MM.1S (cell line): ENCODE measurements around the gene INPP5F.
"Not testable (repeated sequence)": the region's sequence is repeated elsewhere in the genome, so short reads cannot be mapped to it uniquely, and the experiment has no call there.

Experiments used
- DNase-seq: peaks from one replicate; pipeline ENCODE4 v3.0.0-alpha.2; 2015
- H2AFZ ChIP-seq: fragments of 300-600 bp; sonication (generic); 2 replicates; pipeline ENCODE4 v1.6.0; 2016; ENCODE audit warnings: antibody characterized with exemption, low read length
- H3F3A ChIP-seq: fragments of 300-600 bp; sonication (generic); 2 replicates; pipeline ENCODE4 v1.6.1; 2016; ENCODE audit warnings: mild to moderate bottlenecking, antibody characterized with exemption, low read length, moderate library complexity, mixed read lengths; ENCODE audit not compliant: insufficient read depth
- H3K27ac ChIP-seq: fragments of 300-600 bp; sonication (generic); 2 replicates; pipeline ENCODE4 v1.5.1; 2016; ENCODE audit warnings: mild to moderate bottlenecking, low read length
- H3K27me3 ChIP-seq: fragments of 300-600 bp; sonication (generic); replicated peaks from 2 replicates; pipeline ENCODE4 v1.6.0; 2016; ENCODE audit warnings: low read length; ENCODE audit not compliant: insufficient read depth
- H3K36me3 ChIP-seq: fragments of 300-600 bp; sonication (generic); replicated peaks from 2 replicates; pipeline ENCODE4 v1.6.1; 2016; ENCODE audit warnings: mild to moderate bottlenecking, low read length, mixed read lengths; ENCODE audit not compliant: insufficient read depth
- H3K4me1 ChIP-seq: fragments of 300-600 bp; sonication (generic); 2 replicates; pipeline ENCODE4 v1.6.1; 2016; ENCODE audit warnings: low read length, mixed read lengths
- H3K4me2 ChIP-seq: fragments of 300-600 bp; sonication (generic); 2 replicates; pipeline ENCODE4 v1.6.0; 2016; ENCODE audit warnings: low read depth, low read length
- H3K4me3 ChIP-seq: fragments of 300-600 bp; sonication (generic); 2 replicates; pipeline ENCODE4 v1.5.1; 2016; ENCODE audit warnings: low read length, mixed read lengths
- H3K79me2 ChIP-seq: fragments of 300-600 bp; sonication (generic); 2 replicates; pipeline ENCODE4 v1.6.1; 2016; ENCODE audit warnings: mixed run types, low read length, mixed read lengths
- H3K9ac ChIP-seq: fragments of 300-600 bp; sonication (generic); 2 replicates; pipeline ENCODE4 v1.6.1; 2016; ENCODE audit warnings: low read length, mixed read lengths
- H3K9me2 ChIP-seq: fragments of 300-600 bp; sonication (generic); replicated peaks from 2 replicates; pipeline ENCODE4 v1.6.1; 2016; ENCODE audit warnings: mild to moderate bottlenecking, low read length, mixed read lengths; ENCODE audit not compliant: insufficient read depth
- H3K9me3 ChIP-seq: fragments of 300-600 bp; sonication (generic); replicated peaks from 2 replicates; pipeline ENCODE4 v1.6.1; 2016; ENCODE audit warnings: mild to moderate bottlenecking, low read length, mixed read lengths; ENCODE audit not compliant: insufficient read depth
- H4K20me1 ChIP-seq: fragments of 300-600 bp; sonication (generic); 2 replicates; pipeline ENCODE4 v1.6.1; 2016; ENCODE audit warnings: mild to moderate bottlenecking, low read length, moderate library complexity, mixed read lengths; ENCODE audit not compliant: insufficient read depth
- CTCF ChIP-seq: fragments of 300-600 bp; sonication (generic); IDR thresholded peaks from 2 replicates; pipeline ENCODE4 v1.5.1; 2016; ENCODE audit warnings: antibody characterized with exemption, low read length, mixed read lengths
- EZH2 ChIP-seq: fragments of 300-600 bp; sonication (generic); optimal IDR thresholded peaks from 2 replicates; pipeline ENCODE3; 2017; ENCODE audit warnings: low read depth, mild to moderate bottlenecking, antibody characterized with exemption, low read length, mixed read lengths
- EZH2phosphoT487 ChIP-seq: fragments of 300-600 bp; sonication (generic); IDR thresholded peaks from 2 replicates; pipeline ENCODE4 v1.6.1; 2018; ENCODE audit warnings: antibody characterized with exemption, low read length

INPP5F gene

GRCh38 chr10:119863951-119864565, 138.2 kb downstream of the INPP5F start:
- H4K20me1 ChIP-seq, result peaks cover 80% of the 10 kb centered on the region
- H3K79me2 ChIP-seq, result peaks cover 100% of the 10 kb centered on the region
- no peak overlapping the region for H3K4me2 ChIP-seq
- no peak overlapping the region for H3K4me3 ChIP-seq
- peaks cover 2% of the 10 kb centered on the region; the same call in 1 of the 2 replicates for H3F3A ChIP-seq
- H2AFZ ChIP-seq, result no peak overlapping the region
- H3K27ac ChIP-seq, result no peak overlapping the region
- no peaks in the 10 kb centered on the region for H3K27me3 ChIP-seq
- no peaks in the 10 kb centered on the region for H3K36me3 ChIP-seq
- no peak for TF ChIP-seq EZH2
- H3K9ac ChIP-seq, result no peak overlapping the region
- H3K4me1 ChIP-seq, result 0 out of 2 replicates have a peak, but pooled peaks cover 4% of the 10 kb centered on the region
- H3K9me3 ChIP-seq, result no peaks in the 10 kb centered on the region
- DNase-seq, result no peak
- H3K9me2 ChIP-seq, result no peaks in the 10 kb centered on the region

GRCh38 chr10:119865699-119866240, 139.9 kb downstream of the INPP5F start:
- H3F3A ChIP-seq, result peaks cover 2% of the 10 kb centered on the region; the same call in 1 of the 2 replicates
- peaks cover 3% of the 10 kb centered on the region; the same call in 1 of the 2 replicates for H3K4me1 ChIP-seq
- H3K36me3 ChIP-seq, result no peaks in the 10 kb centered on the region; the same call in 1 of the 2 replicates
- H3K9me3 ChIP-seq, result no peaks in the 10 kb centered on the region
- H4K20me1 ChIP-seq, result peaks cover 78% of the 10 kb centered on the region
- H3K4me2 ChIP-seq, result no peak overlapping the region
- H3K27ac ChIP-seq, result no peak overlapping the region
- H3K27me3 ChIP-seq, result no peaks in the 10 kb centered on the region
- DNase-seq, result no peak
- no peaks in the 10 kb centered on the region for H3K9me2 ChIP-seq
- H3K4me3 ChIP-seq, result no peak overlapping the region
- no peak for TF ChIP-seq CTCF
- no peak for TF ChIP-seq EZH2phosphoT487
- TF ChIP-seq EZH2, result no peak
- H3K9ac ChIP-seq, result no peak overlapping the region
- H2AFZ ChIP-seq, result no peak overlapping the region
- H3K79me2 ChIP-seq, result peaks cover 100% of the 10 kb centered on the region

GRCh38 chr10:119867317-119867716, 141.5 kb downstream of the INPP5F start:
- Histone ChIP-seq H2AFZ (no peak overlapping the region), H4K20me1 (peaks cover 75% of the 10 kb centered on the region), H3K9me3 (no peaks in the 10 kb centered on the region), H3K4me3 (no peak overlapping the region), H3K9me2 (no peaks in the 10 kb centered on the region), H3K4me2 (no peak overlapping the region), H3K9ac (no peak overlapping the region), H3K36me3 (no peaks in the 10 kb centered on the region; the same call in 1 of the 2 replicates), H3K4me1 (peaks cover 7% of the 10 kb centered on the region; the same call in 1 of the 2 replicates), H3K27me3 (no peaks in the 10 kb centered on the region), H3F3A (peaks cover 7% of the 10 kb centered on the region; the same call in 1 of the 2 replicates), H3K79me2 (peaks cover 99% of the 10 kb centered on the region), H3K27ac (no peak overlapping the region)
- no peak for TF ChIP-seq EZH2phosphoT487
- no peak for DNase-seq

GRCh38 chr10:119869398-119869797, 143.5 kb downstream of the INPP5F start:
- not testable (repeated sequence) for H3K4me2 ChIP-seq, H2AFZ ChIP-seq, H3K27me3 ChIP-seq, H3K27ac ChIP-seq, H3K9ac ChIP-seq, H3K4me3 ChIP-seq, H3K9me2 ChIP-seq, H3K36me3 ChIP-seq, H3K9me3 ChIP-seq, H3F3A ChIP-seq, DNase-seq
- H3K4me1 ChIP-seq, result peaks cover 11% of the 10 kb centered on the region; the same call in 1 of the 2 replicates
- peaks cover 78% of the 10 kb centered on the region for H3K79me2 ChIP-seq
- H4K20me1 ChIP-seq, result peaks cover 59% of the 10 kb centered on the region
